Activated naive CD4-positive, alpha-beta T cell treated with anti-CD3 and anti-CD28 coated beads, Interleukin-2, amount 10 ng/mL, durations not matched to agents 7 days and 5 days (primary cell): Measurements from ENCODE around the gene EIF2D.

ENCODE experiments used
- CTCF ChIA-PET: fragments of 350-600 bp; sonication (Branson Sonifier 250); formaldehyde crosslinking; loops from one replicate; lab custom pipeline; 2021; ENCODE audit warnings: antibody characterized with exemption; lab: Charles Lee
- DNase-seq: peaks from one replicate; pipeline ENCODE4 v3.0.0-alpha.2; 2020
- H3K27ac Mint-ChIP-seq: one replicate; pipeline ENCODE4 v1.8.0; 2021; ENCODE audit warnings: mild to moderate bottlenecking, moderate library complexity, mixed read lengths
- H3K27me3 Mint-ChIP-seq: one replicate; pipeline ENCODE4 v1.8.0; 2021; ENCODE audit warnings: mild to moderate bottlenecking, mixed read lengths
- H3K36me3 Mint-ChIP-seq: one replicate; pipeline ENCODE4 v1.8.0; 2021; ENCODE audit warnings: mixed read lengths
- H3K4me1 Mint-ChIP-seq: one replicate; pipeline ENCODE4 v1.8.0; 2021; ENCODE audit warnings: mixed read lengths
- H3K4me3 Mint-ChIP-seq: one replicate; pipeline ENCODE4 v1.8.0; 2021; ENCODE audit warnings: mild to moderate bottlenecking, moderate library complexity, mixed read lengths
- H3K9me3 Mint-ChIP-seq: one replicate; pipeline ENCODE4 v1.8.0; 2021; ENCODE audit warnings: mixed read lengths

Gene EIF2D

GRCh38 chr1:206579747-206580437 lies 32.4 kb downstream of the EIF2D start:
- H3K27me3 Mint-ChIP-seq, result no peaks in the 10 kb centered on the region
- peak overlapping the region; percentile 65 for H3K4me3 Mint-ChIP-seq
- H3K27ac Mint-ChIP-seq, result peak overlapping the region; percentile 95
- peaks cover 99% of the 10 kb centered on the region for H3K4me1 Mint-ChIP-seq
- DNase-seq, result peak; percentile 94
- CTCF ChIA-PET, result interaction anchor here (0.9 to 11.8 kb wide), 11 partner anchors 9 to 118 kb away, joined by 3 to 414 read pairs (median 6); partner anchors contain the start of genes EIF2D and IKBKE
- no peaks in the 10 kb centered on the region for H3K9me3 Mint-ChIP-seq
- H3K36me3 Mint-ChIP-seq, result peaks cover 79% of the 10 kb centered on the region

- peaks cover 75% of the 10 kb centered on the region for H3K36me3 Mint-ChIP-seq
These were observed 33.3 kb downstream of the EIF2D start for GRCh38 chr1:206578978-206579374.

GRCh38 chr1:206578068-206578977 lies 33.9 kb downstream of the EIF2D start:
- H3K36me3 Mint-ChIP-seq, result peaks cover 73% of the 10 kb centered on the region
- CTCF ChIA-PET, result interaction anchor here (1.0 to 11.8 kb wide), 5 partner anchors 10 to 88 kb away, joined by 3 to 414 read pairs (median 5); no protein-coding TSS in a partner anchor
- H3K4me3 Mint-ChIP-seq, result peak overlapping the region; percentile 65
- DNase-seq, result no peak
- H3K27me3 Mint-ChIP-seq, result no peaks in the 10 kb centered on the region
- H3K9me3 Mint-ChIP-seq, result no peaks in the 10 kb centered on the region
- peaks cover 100% of the 10 kb centered on the region for H3K4me1 Mint-ChIP-seq
- H3K27ac Mint-ChIP-seq, result peak overlapping the region; percentile 95

More at GRCh38 chr1:206578978-206579374, 33.3 kb downstream of the EIF2D start:
- CTCF ChIA-PET, result interaction anchor here (1.0 to 11.8 kb wide), 5 partner anchors 9 to 89 kb away, joined by 3 to 414 read pairs (median 5); no protein-coding TSS in a partner anchor
- Mint-ChIP-seq H3K27ac (peak overlapping the region; percentile 95), H3K9me3 (no peaks in the 10 kb centered on the region), H3K27me3 (no peaks in the 10 kb centered on the region), H3K4me1 (peaks cover 100% of the 10 kb centered on the region), H3K4me3 (peak overlapping the region; percentile 65)
- no peak for DNase-seq

- Mint-ChIP-seq H3K27me3 (no peaks in the 10 kb centered on the region), H3K27ac (peak overlapping the region; percentile 95), H3K4me1 (peaks cover 100% of the 10 kb centered on the region), H3K36me3 (peaks cover 73% of the 10 kb centered on the region), H3K9me3 (no peaks in the 10 kb centered on the region), H3K4me3 (peak overlapping the region; percentile 8)
- DNase-seq, result no peak
- CTCF ChIA-PET, result interaction anchor here (1.0 to 11.8 kb wide), 5 partner anchors 11 to 88 kb away, joined by 3 to 414 read pairs (median 5); no protein-coding TSS in a partner anchor
These were observed 34.6 kb downstream of the EIF2D start for GRCh38 chr1:206577626-206578025.

GRCh38 chr1:206575894-206576737 lies 36.1 kb downstream of the EIF2D start:
- Mint-ChIP-seq H3K27ac (peak overlapping the region; percentile 95), H3K4me3 (peak overlapping the region; percentile 60), H3K27me3 (no peaks in the 10 kb centered on the region), H3K4me1 (peaks cover 100% of the 10 kb centered on the region), H3K9me3 (no peaks in the 10 kb centered on the region), H3K36me3 (peaks cover 79% of the 10 kb centered on the region)
- no peak for DNase-seq
- CTCF ChIA-PET, result interaction anchor here (1.0 to 11.8 kb wide), 4 partner anchors 8 to 30 kb away, joined by 3 to 414 read pairs (median 10); no protein-coding TSS in a partner anchor

GRCh38 chr1:206575165-206575893 lies 36.9 kb downstream of the EIF2D start:
- peaks cover 81% of the 10 kb centered on the region for H3K36me3 Mint-ChIP-seq
- H3K27me3 Mint-ChIP-seq, result no peaks in the 10 kb centered on the region
- CTCF ChIA-PET, result interaction anchor here (1.0 to 11.8 kb wide), 4 partner anchors 8 to 29 kb away, joined by 3 to 414 read pairs (median 10); no protein-coding TSS in a partner anchor

GRCh38 chr1:206573762-206574161 lies 38.5 kb downstream of the EIF2D start:
- peaks cover 99% of the 10 kb centered on the region for H3K4me1 Mint-ChIP-seq
- H3K4me3 Mint-ChIP-seq, result no peak overlapping the region
- CTCF ChIA-PET, result interaction anchor here (0.6 to 1.8 kb wide), 4 partner anchors 10 to 29 kb away, joined by 3 to 6 read pairs (median 3); no protein-coding TSS in a partner anchor
- DNase-seq, result no peak
- peak overlapping the region; percentile 95 for H3K27ac Mint-ChIP-seq
- H3K27me3 Mint-ChIP-seq, result no peaks in the 10 kb centered on the region
- H3K9me3 Mint-ChIP-seq, result no peaks in the 10 kb centered on the region
- H3K36me3 Mint-ChIP-seq, result peaks cover 78% of the 10 kb centered on the region

More at GRCh38 chr1:206575165-206575893, 36.9 kb downstream of the EIF2D start:
- Mint-ChIP-seq H3K9me3 (no peaks in the 10 kb centered on the region), H3K4me1 (peaks cover 100% of the 10 kb centered on the region), H3K27ac (peak overlapping the region; percentile 95), H3K4me3 (peak overlapping the region; percentile 60)
- peak; percentile 67 for DNase-seq

- no peaks in the 10 kb centered on the region for H3K9me3 Mint-ChIP-seq
- H3K27ac Mint-ChIP-seq, result peak overlapping the region; percentile 95
- DNase-seq, result no peak
- H3K4me3 Mint-ChIP-seq, result no peak overlapping the region
- CTCF ChIA-PET, result interaction anchor here (1.0 to 1.8 kb wide), 3 partner anchors 10 to 28 kb away, joined by 3 to 6 read pairs (median 3); no protein-coding TSS in a partner anchor
- no peaks in the 10 kb centered on the region for H3K27me3 Mint-ChIP-seq
- peaks cover 99% of the 10 kb centered on the region for H3K4me1 Mint-ChIP-seq
- H3K36me3 Mint-ChIP-seq, result peaks cover 79% of the 10 kb centered on the region
These were observed 38.9 kb downstream of the EIF2D start for GRCh38 chr1:206573319-206573718.

GRCh38 chr1:206572835-206573234 lies 39.4 kb downstream of the EIF2D start:
- H3K27ac Mint-ChIP-seq, result peak overlapping the region; percentile 95
- CTCF ChIA-PET, result interaction anchor here (1.4 to 1.8 kb wide), 2 partner anchors 9 to 28 kb away, joined by 3 to 6 read pairs; no protein-coding TSS in a partner anchor
- H3K4me1 Mint-ChIP-seq, result peaks cover 99% of the 10 kb centered on the region
- H3K9me3 Mint-ChIP-seq, result no peaks in the 10 kb centered on the region
- H3K27me3 Mint-ChIP-seq, result no peaks in the 10 kb centered on the region
- no peak overlapping the region for H3K4me3 Mint-ChIP-seq
- DNase-seq, result no peak
- H3K36me3 Mint-ChIP-seq, result peaks cover 77% of the 10 kb centered on the region

- peaks cover 99% of the 10 kb centered on the region for H3K4me1 Mint-ChIP-seq
- no peak for DNase-seq
- no peaks in the 10 kb centered on the region for H3K27me3 Mint-ChIP-seq
- no peak overlapping the region for H3K27ac Mint-ChIP-seq
- H3K4me3 Mint-ChIP-seq, result no peak overlapping the region
- H3K9me3 Mint-ChIP-seq, result no peaks in the 10 kb centered on the region
- H3K36me3 Mint-ChIP-seq, result peaks cover 84% of the 10 kb centered on the region
- CTCF ChIA-PET, result interaction anchor here (0.6 to 1.1 kb wide), 3 partner anchors 12 to 64 kb away, joined by 3 read pairs; no protein-coding TSS in a partner anchor
These were observed 41.7 kb downstream of the EIF2D start for GRCh38 chr1:206570529-206570928.

GRCh38 chr1:206569556-206569955 lies 42.7 kb downstream of the EIF2D start:
- Mint-ChIP-seq H3K27me3 (no peaks in the 10 kb centered on the region), H3K4me1 (peaks cover 99% of the 10 kb centered on the region), H3K4me3 (peak overlapping the region; percentile 15), H3K36me3 (peaks cover 93% of the 10 kb centered on the region), H3K27ac (peak overlapping the region; percentile 81), H3K9me3 (no peaks in the 10 kb centered on the region)
- DNase-seq, result no peak
- CTCF ChIA-PET, result interaction anchor here (1.0 to 3.6 kb wide), 4 partner anchors 11 to 24 kb away, joined by 3 to 21 read pairs (median 4); no protein-coding TSS in a partner anchor

GRCh38 chr1:206568779-206569352 lies 43.4 kb downstream of the EIF2D start:
- Mint-ChIP-seq H3K36me3 (peaks cover 95% of the 10 kb centered on the region), H3K4me3 (peak overlapping the region; percentile 3)
- CTCF ChIA-PET, result interaction anchor here (1.2 to 19.4 kb wide), 6 partner anchors 10 to 65 kb away, joined by 3 to 414 read pairs (median 12); no protein-coding TSS in a partner anchor

More at GRCh38 chr1:206568779-206569352, 43.4 kb downstream of the EIF2D start:
- Mint-ChIP-seq H3K4me1 (peaks cover 99% of the 10 kb centered on the region), H3K27ac (peak overlapping the region; percentile 81), H3K9me3 (no peaks in the 10 kb centered on the region), H3K27me3 (no peaks in the 10 kb centered on the region)
- DNase-seq, result no peak
